Breast epithelium (tissue), 3 donors: ENCODE data around the gene ASB2.

Experiments used
- POLR2AphosphoS5 ChIP-seq, 3 donors: sonication (generic); formaldehyde crosslinking; IDR thresholded peaks; one replicate each; pipeline ENCODE4 v1.6.1; 2017; ENCODE audit warnings: antibody characterized with exemption in 3 of 3
- TF ChIP-seq, protein P1 (sequence below), 3 donors: fragments of 450-650 bp; IDR thresholded peaks; one replicate each; pipeline ENCODE4 v1.5.1; 2016 to 2017; ENCODE audit warnings: antibody characterized with exemption in 3 of 3, mild to moderate bottlenecking in 3 of 3, moderate library complexity in 3 of 3

GRCh38 chr14:93930296-93930988, 45.9 kb downstream of the ASB2 start:
- TF ChIP-seq, protein P1, sequence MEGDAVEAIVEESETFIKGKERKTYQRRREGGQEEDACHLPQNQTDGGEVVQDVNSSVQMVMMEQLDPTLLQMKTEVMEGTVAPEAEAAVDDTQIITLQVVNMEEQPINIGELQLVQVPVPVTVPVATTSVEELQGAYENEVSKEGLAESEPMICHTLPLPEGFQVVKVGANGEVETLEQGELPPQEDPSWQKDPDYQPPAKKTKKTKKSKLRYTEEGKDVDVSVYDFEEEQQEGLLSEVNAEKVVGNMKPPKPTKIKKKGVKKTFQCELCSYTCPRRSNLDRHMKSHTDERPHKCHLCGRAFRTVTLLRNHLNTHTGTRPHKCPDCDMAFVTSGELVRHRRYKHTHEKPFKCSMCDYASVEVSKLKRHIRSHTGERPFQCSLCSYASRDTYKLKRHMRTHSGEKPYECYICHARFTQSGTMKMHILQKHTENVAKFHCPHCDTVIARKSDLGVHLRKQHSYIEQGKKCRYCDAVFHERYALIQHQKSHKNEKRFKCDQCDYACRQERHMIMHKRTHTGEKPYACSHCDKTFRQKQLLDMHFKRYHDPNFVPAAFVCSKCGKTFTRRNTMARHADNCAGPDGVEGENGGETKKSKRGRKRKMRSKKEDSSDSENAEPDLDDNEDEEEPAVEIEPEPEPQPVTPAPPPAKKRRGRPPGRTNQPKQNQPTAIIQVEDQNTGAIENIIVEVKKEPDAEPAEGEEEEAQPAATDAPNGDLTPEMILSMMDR (IDR thresholded peaks at IDR 0.05) = no peak
- TF ChIP-seq POLR2AphosphoS5 (IDR thresholded peaks at IDR 0.05) = no peak
